Erythroblast (primary cell): ENCODE measurements around the gene LRIG1.

Experiments used
- GATA1 ChIP-seq: IDR thresholded peaks from 2 replicates; pipeline ENCODE4 v1.6.1; 2011; ENCODE audit warnings: low read depth, mild to moderate bottlenecking, control low read depth, low read length, moderate library complexity
- POLR2A ChIP-seq: IDR thresholded peaks from 2 replicates; pipeline ENCODE4 v1.6.1; 2011; ENCODE audit warnings: mild to moderate bottlenecking, low read length

DNA sequence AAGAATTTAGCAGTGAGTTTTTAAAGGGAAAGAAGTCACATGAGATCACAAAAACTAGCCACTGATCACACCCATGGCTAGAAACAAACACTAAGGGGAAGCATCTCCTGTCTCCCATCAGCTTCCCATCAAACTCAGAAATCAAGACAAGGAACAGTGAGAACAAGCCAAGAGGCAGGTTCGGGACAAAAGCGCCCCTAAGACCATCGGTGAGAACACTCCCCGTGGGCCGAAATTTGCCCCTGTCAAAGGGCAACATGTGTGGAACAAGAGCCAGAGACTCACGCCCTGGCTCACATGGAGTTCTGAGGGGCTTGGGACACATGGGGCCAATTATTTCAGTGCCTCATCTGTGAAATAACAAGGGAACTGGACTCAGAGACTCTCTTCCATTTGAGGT lies 49.1 kb downstream of the LRIG1 start:
- TF ChIP-seq POLR2A (no peak), GATA1 (no peak)
